Endometrial microvascular endothelial cells (primary cell): Measurements from ENCODE around the gene JAZF1. TPM values are rescaled to one million over a fixed set of nuclear protein-coding genes. Genes with fewer than 3 reads are reported as not detected.

Experiments used
- in situ Hi-C: cut with HindIII; loops from 2 replicates; pipeline ENCODE4 v1.10.0; 2017; ENCODE audit warnings: low sequenced_read_pairs, low pct_unique_long_range_greater_than_20kb; ENCODE audit errors: inconsistent ontology term
- total RNA-seq: library from RNA; depleted of rRNA; stranded (reverse); fragments of >200 nt; gene quantifications from one replicate; pipeline ENCODE4 v1.2.3, GENCODE V29; 2015; ENCODE audit errors: inconsistent ontology term

The JAZF1 gene
- total RNA-seq, 1 donor from 2014 or later, result 8.9 TPM

GRCh38 chr7:27947586-27948278 lies 232.9 kb downstream of the JAZF1 start:
- in situ Hi-C loops, result no loop called here

GRCh38 chr7:27946351-27946750 lies 234.2 kb downstream of the JAZF1 start:
- in situ Hi-C loops, result no loop called here

DNA sequence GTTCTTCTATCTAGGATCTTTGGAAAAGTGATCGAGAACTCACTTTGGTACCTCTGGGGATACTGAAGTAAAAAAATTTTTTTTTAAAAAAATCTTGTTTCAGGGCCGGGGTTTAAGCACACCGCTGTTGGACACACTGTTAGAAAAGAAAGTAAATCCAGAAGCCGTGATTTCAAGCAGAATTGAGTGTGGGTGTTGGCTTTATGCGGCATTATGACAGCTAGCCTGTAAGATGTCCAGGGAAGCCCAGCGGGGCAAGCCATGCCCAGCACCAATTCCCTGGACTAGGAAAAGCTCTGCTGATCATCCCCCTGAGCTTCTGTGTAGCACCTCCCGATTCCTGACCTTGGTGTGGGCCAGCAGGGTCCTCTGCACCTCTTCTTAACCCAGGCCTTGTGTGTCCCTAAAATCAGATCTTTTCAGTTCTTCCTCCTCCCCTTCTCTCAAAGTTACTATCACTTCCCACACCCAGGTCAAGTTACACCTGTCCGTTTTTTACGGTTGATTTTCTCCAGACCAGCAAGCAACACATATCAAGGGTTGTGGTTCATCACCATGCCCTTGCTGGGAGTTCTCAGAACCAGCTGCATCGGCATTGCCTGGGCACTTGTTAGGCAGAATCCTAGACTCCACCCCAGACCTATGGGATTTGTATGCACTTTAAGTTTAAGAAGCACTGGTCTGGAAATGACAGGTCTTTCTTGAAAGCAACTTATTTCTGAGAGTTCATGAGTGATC lies 235.4 kb downstream of the JAZF1 start:
- in situ Hi-C loops, result no loop called here

GRCh38 chr7:27944643-27945042 lies 236.0 kb downstream of the JAZF1 start:
- in situ Hi-C loops, result no loop called here

GRCh38 chr7:27943241-27943640 lies 237.4 kb downstream of the JAZF1 start:
- in situ Hi-C loops, result no loop called here

GRCh38 chr7:27942711-27943110 lies 237.9 kb downstream of the JAZF1 start:
- in situ Hi-C loops, result no loop called here

DNA sequence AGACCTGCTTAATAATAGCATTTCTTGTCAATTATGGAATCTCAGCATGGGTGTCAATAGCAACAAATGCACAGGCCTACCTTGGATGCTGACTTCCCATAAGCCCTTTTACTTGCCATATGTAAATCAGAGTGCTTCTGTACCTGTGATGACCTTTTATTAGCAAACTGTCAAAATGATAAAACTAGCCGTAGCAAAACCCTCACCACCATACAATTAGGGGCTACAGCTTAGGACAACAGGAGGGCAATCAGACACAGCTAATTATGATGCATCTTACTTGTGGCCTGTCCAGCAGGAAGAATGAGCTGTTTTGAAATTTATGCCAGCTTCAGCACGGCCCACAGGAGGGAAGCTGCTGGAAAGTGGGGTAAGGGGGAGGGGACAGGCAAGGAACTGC lies 239.1 kb downstream of the JAZF1 start:
- in situ Hi-C loops, result no loop called here

DNA sequence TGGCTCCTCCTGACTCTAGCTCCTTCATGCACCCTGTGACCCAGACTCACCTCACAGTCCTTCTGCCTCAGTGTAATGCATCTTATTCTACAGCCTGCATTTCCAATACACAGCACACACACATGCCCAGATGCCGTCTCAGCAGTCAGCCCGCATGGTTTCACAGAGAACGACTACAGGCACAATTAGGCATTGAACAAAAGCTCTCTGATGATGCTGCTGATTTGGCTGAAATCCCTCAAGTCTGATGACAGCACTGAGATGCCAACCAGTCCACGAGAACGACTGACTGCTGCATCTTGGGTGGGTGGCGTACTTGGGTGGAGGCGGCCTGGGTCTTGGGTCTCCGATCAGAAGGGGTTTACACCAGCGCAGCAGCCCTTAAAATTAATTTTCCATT lies 240.3 kb downstream of the JAZF1 start:
- in situ Hi-C loops, result no loop called here

DNA sequence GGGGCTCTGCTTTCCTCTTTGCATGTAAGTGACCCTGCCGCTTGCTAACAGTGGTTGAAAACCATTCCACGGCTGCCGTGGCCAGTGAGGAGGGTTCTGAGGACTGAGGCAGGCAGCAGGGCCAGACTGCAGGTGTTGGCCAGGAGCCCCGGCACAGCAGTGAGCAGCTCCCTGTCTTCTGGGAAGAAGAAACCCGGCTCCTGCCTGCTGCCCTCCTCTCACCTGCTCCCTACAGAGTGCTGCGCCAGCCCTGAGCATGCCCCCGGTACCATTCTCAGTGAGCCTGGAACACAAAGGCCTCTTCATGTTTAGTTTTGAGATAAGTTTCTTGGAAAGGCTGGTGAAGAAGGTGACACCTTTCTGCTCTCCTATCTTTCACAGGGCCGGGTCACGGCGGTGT lies 240.7 kb downstream of the JAZF1 start:
- in situ Hi-C loops, result no loop called here

GRCh38 chr7:27936768-27937102 lies 243.9 kb downstream of the JAZF1 start:
- in situ Hi-C loops, result no loop called here

- in situ Hi-C loops, result no loop called here
These were observed 244.4 kb downstream of the JAZF1 start for GRCh38 chr7:27936047-27936767.

DNA sequence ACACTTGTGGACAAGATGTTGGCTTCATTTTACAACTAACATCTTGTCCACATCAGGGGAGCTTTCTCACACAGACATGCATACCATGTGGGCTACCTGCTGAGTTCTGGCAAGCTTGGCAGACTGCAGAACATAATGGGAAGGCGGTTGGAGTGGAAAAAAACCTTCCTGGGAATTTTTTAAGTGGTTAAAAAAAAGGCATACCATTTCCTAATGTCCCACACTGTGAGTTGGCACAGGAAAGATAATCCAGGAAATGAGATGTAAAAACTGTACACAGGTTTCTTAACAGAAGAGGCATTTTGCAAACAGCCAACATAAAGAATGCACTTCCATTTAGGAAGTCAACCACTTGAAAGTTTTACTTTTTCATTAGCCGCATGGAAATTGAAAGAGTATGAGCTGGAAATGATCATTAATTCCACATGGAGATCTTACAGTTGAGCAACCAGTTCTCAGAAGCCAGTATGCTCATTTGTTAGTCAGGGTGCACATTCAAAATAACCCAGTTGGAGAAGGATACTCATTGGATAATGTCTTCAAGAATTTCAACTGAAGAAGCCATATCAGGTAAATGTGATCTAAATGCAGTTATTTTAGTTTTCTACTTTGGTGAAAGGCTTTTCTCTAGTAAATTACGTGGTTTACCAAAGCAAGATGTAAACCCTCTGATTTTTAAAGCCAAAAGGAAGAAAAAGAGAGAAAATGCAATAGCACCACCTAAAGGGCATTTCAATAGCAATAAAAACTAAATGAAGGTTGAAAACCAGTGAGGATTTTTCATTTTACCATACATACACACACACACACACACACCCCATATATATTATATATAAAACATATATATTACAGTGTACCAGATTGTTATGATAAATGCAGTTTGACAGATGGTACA lies 246.7 kb downstream of the JAZF1 start:
- in situ Hi-C loops, result no loop called here

DNA sequence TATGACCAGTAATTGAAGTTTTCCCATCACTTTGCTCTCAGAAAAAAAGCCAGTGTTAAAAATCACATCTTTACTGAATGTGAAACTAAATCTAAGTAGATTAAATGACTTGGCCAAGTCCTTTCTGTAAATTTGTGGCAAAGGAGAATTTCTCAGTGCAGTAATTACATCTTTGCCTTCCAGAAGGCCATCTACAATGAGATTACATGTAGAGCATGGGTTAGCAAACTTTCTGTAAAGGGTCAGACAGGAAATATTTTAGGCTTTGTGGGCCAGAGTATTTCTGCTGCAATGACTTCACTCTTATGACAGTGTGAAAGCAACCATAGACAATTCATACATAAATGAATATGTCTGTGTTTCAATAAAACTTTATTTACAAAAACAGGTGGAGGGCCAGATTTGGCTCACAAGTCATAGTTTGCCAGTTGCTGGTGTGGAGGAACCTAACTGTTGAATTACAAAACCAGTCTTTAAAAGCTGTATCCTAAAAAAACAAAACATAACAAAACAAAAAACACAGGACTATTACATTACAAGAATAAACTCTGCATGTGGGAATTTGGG lies 249.6 kb downstream of the JAZF1 start:
- in situ Hi-C loops, result no loop called here

- in situ Hi-C loops, result no loop called here
These were observed 251.5 kb downstream of the JAZF1 start for GRCh38 chr7:27929127-27929526.

GRCh38 chr7:27928001-27928400 lies 252.6 kb downstream of the JAZF1 start:
- in situ Hi-C loops, result no loop called here

- in situ Hi-C loops, result no loop called here
These were observed 254.9 kb downstream of the JAZF1 start for GRCh38 chr7:27925573-27926201.

GRCh38 chr7:27923642-27923980 lies 257.0 kb downstream of the JAZF1 start:
- in situ Hi-C loops, result no loop called here

- in situ Hi-C loops, result no loop called here
These were observed 257.5 kb downstream of the JAZF1 start for GRCh38 chr7:27922907-27923641.
